GM15510 (cell line): ENCODE measurements around the gene TMEM52.

Experiments used
- POLR2A ChIP-seq: IDR thresholded peaks from 3 replicates; pipeline ENCODE4 v1.6.1; 2011; ENCODE audit warnings: borderline replicate concordance; ENCODE audit not compliant: insufficient read length; ENCODE audit errors: extremely low read depth

The TMEM52 gene

DNA sequence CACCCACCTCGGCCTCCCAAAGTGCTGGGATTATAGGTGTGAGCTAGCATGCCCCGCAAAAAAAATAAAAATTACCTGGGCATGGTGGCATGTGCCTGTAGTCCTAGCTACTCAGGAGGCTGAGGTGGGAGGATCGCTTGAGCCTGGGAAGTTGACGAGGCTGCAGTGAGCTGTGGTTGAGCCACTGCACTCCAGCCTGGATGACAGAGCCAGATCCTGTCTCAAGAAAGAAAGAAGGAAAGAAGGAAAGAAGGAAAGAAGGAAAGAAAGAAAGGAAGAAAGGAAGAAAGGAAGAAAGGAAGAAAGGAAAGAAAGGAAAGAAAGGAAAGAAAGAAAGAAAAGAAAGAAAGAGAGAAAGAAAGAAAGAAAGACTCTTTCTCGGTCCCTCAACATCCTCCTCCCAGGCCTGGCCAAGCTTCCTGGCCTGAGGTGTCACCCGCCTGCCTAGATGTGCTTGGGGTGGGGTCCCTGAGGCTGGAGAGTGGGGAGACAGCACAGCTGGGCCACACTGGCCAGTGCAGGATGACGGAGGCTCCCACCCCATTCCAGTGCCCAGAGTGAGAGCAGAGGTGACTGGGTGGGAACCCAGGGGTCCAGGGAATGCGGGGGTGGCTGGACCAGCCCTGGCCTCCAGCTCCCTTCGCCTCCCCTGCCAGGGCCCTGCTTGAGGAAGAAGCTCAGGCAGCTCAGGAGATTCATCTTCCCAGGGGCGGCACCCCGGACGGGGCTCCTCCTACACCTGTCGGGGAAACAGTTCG is 18.0 kb downstream of the TMEM52 start:
- no peak for TF ChIP-seq POLR2A

DNA sequence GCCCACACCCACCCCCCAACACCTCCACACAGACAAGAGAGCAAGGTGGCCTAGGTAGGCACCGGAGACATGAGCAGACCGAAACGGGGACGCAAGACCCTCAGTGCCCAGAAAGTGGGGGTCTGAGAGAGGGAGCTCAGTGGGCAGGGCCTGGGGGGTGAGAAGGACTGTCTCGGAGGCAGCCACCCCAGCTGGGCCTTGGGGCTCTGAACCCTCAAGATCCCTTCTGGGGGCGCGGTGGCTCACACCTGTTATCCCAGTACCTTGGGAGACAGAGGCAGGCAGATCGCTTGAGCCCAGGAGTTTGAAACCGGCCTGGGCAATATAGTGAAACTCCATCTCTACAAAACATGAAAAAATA is 19.1 kb downstream of the TMEM52 start:
- TF ChIP-seq POLR2A, result no peak

DNA sequence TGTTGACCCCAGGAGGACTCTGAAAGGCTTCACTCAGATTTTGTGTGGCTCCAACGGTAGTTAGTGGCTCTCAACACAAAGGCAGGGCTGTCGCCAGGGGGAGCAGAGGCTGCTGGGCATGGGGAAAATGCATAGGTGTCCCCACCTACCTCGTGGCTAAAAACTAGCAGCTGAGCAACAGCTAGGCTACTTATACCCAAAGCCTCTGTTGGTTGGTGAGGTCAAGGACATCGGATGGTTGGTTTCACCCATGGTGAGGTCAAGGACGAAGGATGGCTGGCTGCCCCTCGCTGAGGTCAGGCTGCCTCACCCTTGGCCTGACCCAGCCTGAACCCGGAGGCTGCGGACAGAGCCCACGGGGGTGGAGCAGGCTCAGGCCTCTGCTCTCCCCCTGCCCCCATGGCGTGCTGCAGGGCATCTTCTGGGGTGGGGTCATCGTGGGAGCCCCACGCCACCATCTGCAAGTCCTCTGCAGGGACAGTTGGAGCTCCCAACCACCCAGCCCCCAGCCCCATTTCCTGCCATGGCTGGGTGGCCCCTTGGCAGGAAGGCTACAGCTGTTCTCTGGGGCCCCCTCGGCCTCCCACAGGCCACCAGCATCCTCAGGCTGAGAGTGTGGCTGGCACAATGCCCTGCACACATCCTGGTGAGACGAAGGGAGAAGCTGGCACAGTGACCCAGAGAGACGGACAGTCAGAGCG is 19.7 kb downstream of the TMEM52 start:
- no peak for TF ChIP-seq POLR2A

DNA sequence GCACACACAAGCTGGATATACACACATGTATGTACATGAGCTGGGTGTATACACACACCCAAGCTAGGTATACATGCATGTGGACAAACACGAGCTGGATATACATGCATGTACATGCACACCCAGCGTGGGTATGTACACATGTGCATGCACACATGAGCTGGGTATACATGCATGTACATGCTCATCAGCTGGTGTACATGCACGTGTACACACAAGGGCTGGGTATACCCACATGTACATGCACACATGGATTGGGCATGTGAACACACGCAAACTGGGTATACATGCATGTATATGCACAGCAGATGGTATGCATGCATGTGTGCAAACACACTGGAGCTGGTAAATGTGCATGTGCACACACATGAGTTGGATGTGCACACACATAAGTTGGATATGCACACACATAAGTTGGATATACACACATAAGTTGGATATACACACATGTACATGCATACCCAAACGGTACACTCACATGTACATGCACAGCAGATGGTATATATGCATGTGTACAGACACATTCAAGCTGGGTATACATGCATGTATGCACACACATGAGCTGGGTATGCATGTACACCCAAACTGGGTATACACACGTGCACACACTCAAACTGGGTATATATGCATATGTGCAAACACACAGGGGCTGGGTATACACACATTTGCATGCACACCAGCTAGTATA is 20.7 kb downstream of the TMEM52 start:
- no peak for TF ChIP-seq POLR2A

DNA sequence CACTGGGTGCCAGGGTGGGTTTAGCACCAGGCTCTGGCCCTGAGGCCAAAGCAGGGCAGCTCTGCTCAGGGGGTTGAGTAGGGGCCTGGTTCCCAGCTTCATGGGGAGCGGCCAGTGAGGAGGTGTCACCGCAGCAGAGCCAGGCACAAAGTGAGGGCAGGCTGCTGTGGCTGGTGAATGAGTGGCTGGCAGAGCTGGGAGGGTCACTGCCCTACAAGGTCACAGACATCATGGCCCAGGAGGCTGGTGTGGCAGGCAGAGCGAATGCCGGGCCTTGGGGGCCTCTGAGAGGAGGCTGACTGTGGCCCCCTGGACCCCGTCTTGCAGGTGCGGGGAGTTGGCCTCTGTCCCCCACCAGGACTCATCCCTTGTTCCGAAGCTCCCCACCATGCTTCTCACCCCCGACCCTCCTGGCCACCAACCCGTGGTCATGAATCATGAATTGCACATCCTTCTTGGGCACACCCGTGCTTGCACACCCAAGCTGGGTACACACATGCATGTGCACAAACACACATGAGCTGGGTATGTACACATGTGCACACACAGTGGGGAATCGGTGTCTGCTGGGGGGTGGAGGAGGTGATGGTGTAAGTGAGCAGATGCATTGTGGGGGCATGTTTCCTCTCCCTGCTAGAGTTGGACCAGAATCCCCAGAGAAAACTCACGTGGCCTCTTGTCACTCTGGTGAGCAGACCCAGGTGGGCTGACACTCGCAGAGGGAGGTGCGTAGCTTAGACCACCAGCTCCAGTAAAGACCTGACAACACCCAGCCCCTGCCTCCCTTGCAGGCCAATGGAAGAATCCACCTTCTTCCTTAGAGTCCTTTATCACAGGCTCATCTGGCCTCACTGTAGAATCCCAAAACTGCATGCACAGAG is 23.4 kb downstream of the TMEM52 start:
- TF ChIP-seq POLR2A, result no peak

DNA sequence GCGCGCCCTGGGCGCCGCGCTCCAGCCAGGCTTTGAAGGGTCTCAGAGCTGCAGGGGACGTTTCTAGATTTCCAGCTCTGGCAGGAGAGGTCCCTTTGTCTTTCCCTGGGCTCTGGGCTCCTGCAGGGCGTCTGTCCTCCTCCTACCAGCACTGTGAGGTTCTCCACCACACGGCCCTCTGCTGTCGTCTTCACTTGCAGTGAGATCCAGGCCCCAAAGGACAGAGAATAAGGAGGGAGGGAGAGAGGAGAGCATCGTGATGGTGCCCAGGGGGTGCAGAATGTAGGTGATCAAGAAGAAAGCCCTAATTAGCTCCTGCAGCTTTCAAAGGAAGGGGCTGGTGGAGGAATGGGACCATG is 24.0 kb downstream of the TMEM52 start:
- TF ChIP-seq POLR2A, result no peak

DNA sequence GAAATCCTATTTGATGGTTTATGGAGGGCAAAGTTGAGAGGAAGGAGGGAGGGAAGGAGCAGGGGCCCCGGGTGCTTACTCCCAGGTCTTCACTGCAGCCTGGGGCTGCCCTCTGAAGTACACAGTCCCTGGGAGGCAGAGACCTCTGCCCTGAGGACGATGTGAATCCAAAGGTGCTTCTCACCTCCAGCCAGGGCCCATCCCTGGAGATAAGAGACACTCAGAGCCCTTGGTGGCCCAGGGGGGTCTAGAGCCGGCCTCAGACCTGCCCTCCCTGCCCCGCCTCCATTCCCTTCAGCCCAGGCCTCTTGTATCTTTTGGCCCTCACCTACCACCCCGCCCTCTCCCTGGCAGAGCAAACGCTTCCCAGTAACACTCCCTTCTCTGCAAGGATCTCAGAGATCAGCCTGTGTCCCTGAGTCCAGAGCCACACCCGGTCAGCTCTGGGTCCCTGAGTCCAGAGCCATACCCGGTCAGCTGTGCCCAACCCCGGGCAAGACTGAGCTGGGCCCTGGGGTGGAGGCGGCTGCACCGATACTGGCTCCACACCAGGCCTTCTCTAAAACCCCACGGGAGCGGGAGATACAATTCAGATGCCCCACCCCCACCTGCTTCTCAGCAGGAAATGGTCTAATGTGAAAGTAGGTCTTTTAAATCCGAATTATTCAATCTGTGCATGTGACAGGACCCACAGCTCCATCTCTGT is 24.6 kb downstream of the TMEM52 start:
- TF ChIP-seq POLR2A, result no peak

DNA sequence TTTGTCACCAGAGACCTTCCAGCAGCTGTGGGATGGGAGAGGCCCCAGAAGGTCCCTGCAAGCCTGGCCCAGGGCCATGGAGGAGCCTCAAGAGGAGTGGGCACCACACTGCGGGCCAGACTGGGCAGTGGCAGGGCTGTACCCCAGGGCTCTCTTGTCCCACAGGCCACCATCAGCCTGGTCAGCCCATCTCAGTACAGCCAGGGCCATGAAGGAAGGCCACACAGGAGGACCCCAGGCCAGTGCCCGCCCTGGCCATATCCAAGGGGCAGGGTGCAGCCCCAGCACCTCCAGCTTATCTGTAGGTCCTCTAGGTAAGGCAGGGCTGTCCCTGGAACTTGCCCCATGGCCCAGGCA is 25.1 kb downstream of the TMEM52 start:
- no peak for TF ChIP-seq POLR2A

DNA sequence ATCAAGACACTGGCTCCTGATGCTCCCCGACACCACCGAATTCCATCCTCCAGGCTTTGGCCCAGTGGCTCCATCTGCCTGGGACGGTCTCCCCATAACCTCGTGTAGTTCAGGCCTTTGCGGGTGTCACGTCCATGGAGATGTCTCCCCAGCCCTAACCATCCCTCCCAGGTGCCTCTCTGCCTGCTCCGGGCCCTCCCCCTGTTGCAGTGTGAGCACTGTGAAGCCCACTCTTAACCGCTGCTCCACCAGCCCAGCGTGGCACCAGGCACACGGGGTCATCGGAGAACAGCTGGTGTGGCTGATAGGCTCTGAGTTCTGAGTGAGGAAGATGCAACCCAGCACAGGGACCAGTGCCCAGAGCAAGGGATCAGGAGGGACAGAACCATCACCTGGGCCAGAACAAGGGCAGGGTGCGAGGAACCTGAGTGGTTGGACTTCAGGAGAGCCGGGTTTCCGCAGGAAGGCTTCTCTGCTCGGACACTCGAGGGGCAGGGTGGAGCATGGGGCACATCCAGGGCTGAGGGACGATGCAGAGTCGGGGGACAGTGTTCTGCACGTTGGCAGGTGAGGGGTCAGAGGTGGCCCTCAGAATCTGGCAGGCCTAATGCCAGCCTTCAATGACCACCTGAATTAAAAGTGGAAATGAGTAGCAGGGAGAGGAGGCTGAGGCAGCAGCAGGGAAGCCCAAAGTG is 25.6 kb downstream of the TMEM52 start:
- TF ChIP-seq POLR2A, result no peak

DNA sequence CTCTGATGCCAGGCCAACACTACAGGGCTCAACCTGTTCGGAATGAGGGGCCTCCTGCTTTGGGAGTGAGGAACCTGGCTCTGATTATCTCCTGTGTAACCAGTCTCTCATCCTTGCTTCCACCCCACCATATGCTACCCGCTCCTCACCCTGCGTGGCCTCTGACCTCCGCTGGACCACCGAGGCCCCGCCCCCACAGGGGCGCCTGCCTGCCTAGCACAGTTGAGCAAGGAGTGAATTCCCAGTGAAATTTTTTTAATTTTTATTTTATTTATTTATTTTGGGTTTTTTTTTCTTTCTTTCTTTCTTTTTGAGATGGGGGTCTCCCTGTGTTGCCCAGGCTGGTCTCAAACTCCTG is 26.3 kb downstream of the TMEM52 start:
- TF ChIP-seq POLR2A, result no peak

DNA sequence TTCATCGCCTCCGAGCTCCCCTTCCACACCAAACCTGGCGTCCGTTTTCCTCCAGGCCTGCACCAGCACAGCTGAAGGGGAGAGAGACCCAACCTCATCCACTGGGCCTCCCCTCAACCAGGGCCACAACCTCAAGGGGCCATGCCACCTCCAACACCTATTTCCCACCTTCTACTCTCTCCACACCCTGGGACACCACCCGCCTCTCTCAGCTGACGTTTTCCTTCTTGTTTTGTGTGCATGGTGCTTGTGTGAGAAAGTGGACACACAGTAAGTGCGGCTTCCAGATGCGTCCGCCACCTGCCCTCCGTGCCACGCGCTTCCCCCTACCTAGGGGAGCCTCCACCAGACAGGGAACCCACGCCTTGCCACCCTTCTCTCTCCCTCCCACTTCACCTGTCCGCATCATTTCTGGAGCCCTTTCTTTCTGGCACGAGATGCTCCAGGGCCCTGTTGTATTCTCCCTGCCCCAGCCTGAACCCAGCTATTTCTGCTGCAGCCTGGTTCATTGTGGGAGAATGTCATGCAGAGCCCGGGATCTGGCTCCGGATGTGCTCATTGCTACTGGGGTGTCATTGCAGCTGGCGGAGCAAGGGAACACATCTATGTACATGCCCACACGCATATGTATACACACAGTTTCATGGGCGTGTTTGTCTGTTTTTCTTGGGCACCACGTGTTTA is 26.9 kb downstream of the TMEM52 start:
- TF ChIP-seq POLR2A, result no peak

DNA sequence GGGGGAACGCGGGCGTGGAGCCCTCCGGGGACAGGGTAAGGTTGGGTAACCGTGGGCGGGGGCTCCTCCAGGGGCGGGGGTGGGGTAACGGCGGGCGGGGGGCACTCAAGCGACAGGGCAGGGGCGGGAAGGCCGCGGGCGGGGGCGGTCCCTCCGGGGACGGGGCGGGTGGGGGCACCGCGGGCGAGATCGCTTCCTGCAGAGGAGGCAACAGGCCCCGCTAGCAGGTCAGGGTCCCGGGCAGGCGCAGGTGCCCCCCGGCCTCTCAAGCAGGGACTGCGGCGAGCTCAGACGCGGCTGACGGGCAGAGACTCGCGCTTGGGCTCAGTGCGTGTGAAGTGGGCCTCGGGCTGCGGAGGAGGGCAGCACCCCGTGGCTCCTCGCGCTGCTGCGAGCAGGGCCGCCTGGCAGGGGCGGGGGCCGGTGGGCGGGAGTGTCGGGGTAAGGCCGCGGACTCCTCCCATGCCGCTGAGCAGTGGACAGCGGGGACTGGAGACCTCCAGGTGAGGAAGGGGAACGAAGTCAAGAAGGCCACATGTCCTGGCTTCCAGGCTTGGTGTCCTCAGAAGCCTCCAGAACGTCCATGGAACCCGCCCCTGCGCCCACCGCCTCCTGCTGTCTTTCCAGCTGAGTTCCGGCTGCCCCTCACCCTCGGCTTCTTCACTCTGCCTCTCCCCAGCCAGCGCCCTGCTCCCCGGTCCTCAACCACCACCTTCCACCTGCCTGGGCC is 27.6 kb downstream of the TMEM52 start:
- peak; percentile 42 for TF ChIP-seq POLR2A

DNA sequence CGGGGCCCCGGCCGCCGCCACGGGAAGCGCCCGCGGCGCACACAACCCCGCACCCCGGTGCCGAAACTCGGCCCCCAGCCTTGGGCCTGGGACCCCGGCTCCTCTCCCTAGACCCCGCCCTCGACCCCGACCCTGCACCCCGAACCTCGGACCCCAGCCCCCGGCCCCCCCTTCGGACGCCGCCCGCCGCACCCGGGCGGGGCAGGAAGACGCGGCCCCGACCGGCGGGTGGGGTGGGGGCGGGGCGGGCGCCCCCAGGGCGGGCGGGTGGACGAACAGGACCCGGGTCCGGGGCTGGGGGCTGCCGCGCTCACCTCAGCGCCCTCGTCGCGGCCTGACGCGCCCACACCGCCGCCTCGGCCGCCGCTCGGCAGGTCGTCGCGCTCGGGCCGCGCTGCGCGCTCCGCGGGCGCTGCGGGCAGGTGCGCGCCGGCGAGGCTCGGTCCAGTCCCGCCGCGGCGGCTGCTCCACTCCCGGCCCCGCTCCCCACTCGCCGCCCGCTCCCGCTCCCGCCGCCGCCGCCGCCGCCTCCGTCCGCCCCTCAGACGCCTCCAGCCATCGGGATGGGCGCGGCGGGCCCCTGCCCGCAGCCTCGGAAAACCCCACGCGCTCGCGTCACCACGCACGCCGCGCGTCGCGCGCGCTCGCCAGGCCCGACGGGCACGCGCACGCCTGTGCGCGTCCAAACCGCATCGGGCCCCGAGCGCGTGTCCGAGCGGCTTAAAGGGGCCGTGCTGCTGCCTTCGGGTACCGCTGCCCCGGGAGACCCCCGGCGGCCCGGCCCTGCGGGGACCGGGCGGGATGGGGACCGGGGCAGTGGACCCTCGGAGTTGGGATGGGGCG is 28.4 kb downstream of the TMEM52 start, which contains the start of gene GNB1:
TSS of gene GNB1 (minus strand) at position 582 of the 843 bp plus-strand sequence. CDS start 65,634 bp downstream, outside the sequence.
- TF ChIP-seq POLR2A, result peak; percentile 83
